Renal cortical epithelial cell (primary cell): Measurements from ENCODE around the gene GSS. TPM values are rescaled to one million over a fixed set of nuclear protein-coding genes. Genes with fewer than 3 reads are reported as not detected.

Experiments used
- DNase-seq: peaks from one replicate; pipeline ENCODE4 v3.0.0-alpha.2; 2011; ENCODE audit warnings: low read depth
- total RNA-seq: library from RNA; depleted of rRNA; stranded (reverse); fragments of >200 nt; gene quantifications from 2 replicates; pipeline ENCODE4 v1.2.3, GENCODE V29; 2014

The GSS gene
- total RNA-seq, 1 donor from 2014 or later, result 89.2 TPM

- DNase-seq, result peak; percentile 93
These were observed 8.9 kb downstream of the GSS start for GRCh38 chr20:34946661-34947060.

GRCh38 chr20:34945315-34946077 lies 10.1 kb downstream of the GSS start:
- DNase-seq, result no peak

- DNase-seq, result peak; percentile 90
These were observed 11.6 kb downstream of the GSS start for GRCh38 chr20:34943808-34944567.

- no peak for DNase-seq
These were observed 13.3 kb downstream of the GSS start for GRCh38 chr20:34942301-34942700.

- no peak for DNase-seq
These were observed 14.4 kb downstream of the GSS start for GRCh38 chr20:34941226-34941625.

GRCh38 chr20:34940081-34940481 lies 15.5 kb downstream of the GSS start:
- peak; percentile 78 for DNase-seq

GRCh38 chr20:34938466-34939163 lies 17.0 kb downstream of the GSS start:
- no peak for DNase-seq

- DNase-seq, result no peak
These were observed 23.8 kb downstream of the GSS start for GRCh38 chr20:34931771-34932170.

- no peak for DNase-seq
These were observed 27.2 kb downstream of the GSS start for GRCh38 chr20:34928411-34928810.

GRCh38 chr20:34927736-34928135 lies 27.9 kb downstream of the GSS start:
- DNase-seq, result peak; percentile 77

GRCh38 chr20:34926581-34926980 lies 29.0 kb downstream of the GSS start:
- DNase-seq, result no peak

- no peak for DNase-seq
These were observed 29.6 kb downstream of the GSS start for GRCh38 chr20:34925981-34926380.

- DNase-seq, result no peak
These were observed 30.3 kb downstream of the GSS start for GRCh38 chr20:34925341-34925740.

- no peak for DNase-seq
These were observed 32.2 kb downstream of the GSS start for GRCh38 chr20:34923414-34923813.

GRCh38 chr20:34922654-34923381 lies 32.8 kb downstream of the GSS start:
- DNase-seq, result peak; percentile 96

- no peak for DNase-seq
These were observed 34.2 kb downstream of the GSS start for GRCh38 chr20:34921436-34921835.

GRCh38 chr20:34920055-34920454 lies 35.6 kb downstream of the GSS start:
- DNase-seq, result no peak

GRCh38 chr20:34916774-34917354 lies 38.7 kb downstream of the GSS start:
- no peak for DNase-seq

GRCh38 chr20:34915749-34916455 lies 39.7 kb downstream of the GSS start:
- DNase-seq, result no peak

GRCh38 chr20:34915131-34915530 lies 40.5 kb downstream of the GSS start:
- DNase-seq, result no peak
